T-helper 2 cell (primary cell): ENCODE data around the gene DPF3.
"Not testable (repeated sequence)": the region's sequence is repeated elsewhere in the genome, so short reads cannot be mapped to it uniquely, and the experiment has no call there.

ENCODE experiments used
- DNase-seq, 5 experiments: peaks; one replicate each; pipeline versions ENCODE4 v3.0.0 to v3.0.0-alpha.2; 2012 to 2022

Gene DPF3

GRCh38 chr14:72758993-72759392 lies 134.9 kb downstream of the DPF3 start:
- no peak for DNase-seq

GRCh38 chr14:72758420-72758819 lies 135.5 kb downstream of the DPF3 start:
- no peak for DNase-seq

- no peak for DNase-seq
These were observed 136.9 kb downstream of the DPF3 start for GRCh38 chr14:72756967-72757366.

- DNase-seq: no peak
These were observed 138.1 kb downstream of the DPF3 start for GRCh38 chr14:72755766-72756165.

GRCh38 chr14:72754949-72755348 lies 139.0 kb downstream of the DPF3 start:
- no peak for DNase-seq

- no peak for DNase-seq
These were observed 140.0 kb downstream of the DPF3 start for GRCh38 chr14:72753879-72754400.

- no peak for DNase-seq
These were observed 140.7 kb downstream of the DPF3 start for GRCh38 chr14:72753044-72753710.

- no peak for DNase-seq
These were observed 141.9 kb downstream of the DPF3 start for GRCh38 chr14:72752034-72752412.

- no peak for DNase-seq
These were observed 142.4 kb downstream of the DPF3 start for GRCh38 chr14:72751276-72752033.

- DNase-seq: not testable (repeated sequence)
These were observed 145.0 kb downstream of the DPF3 start for GRCh38 chr14:72748921-72749320.

- no peak for DNase-seq
These were observed 146.2 kb downstream of the DPF3 start for GRCh38 chr14:72747652-72748051.

- DNase-seq: no peak
These were observed 147.6 kb downstream of the DPF3 start for GRCh38 chr14:72745991-72746980.

GRCh38 chr14:72745546-72745945 lies 148.4 kb downstream of the DPF3 start:
- no peak for DNase-seq

- no peak for DNase-seq
These were observed 149.3 kb downstream of the DPF3 start for GRCh38 chr14:72744416-72745120.

- DNase-seq: no peak
These were observed 150.3 kb downstream of the DPF3 start for GRCh38 chr14:72743626-72744025.

GRCh38 chr14:72742838-72743195 lies 151.1 kb downstream of the DPF3 start:
- no peak for DNase-seq

GRCh38 chr14:72742118-72742837 lies 151.6 kb downstream of the DPF3 start:
- no peak for DNase-seq

- DNase-seq: no peak
These were observed 152.1 kb downstream of the DPF3 start for GRCh38 chr14:72741826-72742117.

- no peak for DNase-seq
These were observed 152.7 kb downstream of the DPF3 start for GRCh38 chr14:72740966-72741825.

- no peak for DNase-seq
These were observed 153.4 kb downstream of the DPF3 start for GRCh38 chr14:72740504-72740961.
